Activated CD4-positive, alpha-beta T cell treated with anti-CD3 and anti-CD28 coated beads, Interleukin-2, Interleukin-4, amounts not matched to agents 100 ng/mL and 50 ng/mL, durations not matched to agents 16 hours and 8 hours (primary cell): Measurements from ENCODE around the gene GPRC5A.
"Not testable (repeated sequence)": the region's sequence is repeated elsewhere in the genome, so short reads cannot be mapped to it uniquely, and the experiment has no call there.

Experiments
- DNase-seq: peaks from one replicate; pipeline ENCODE4 v3.0.0-alpha.2; 2020; ENCODE audit warnings: low spot score

Gene GPRC5A

DNA sequence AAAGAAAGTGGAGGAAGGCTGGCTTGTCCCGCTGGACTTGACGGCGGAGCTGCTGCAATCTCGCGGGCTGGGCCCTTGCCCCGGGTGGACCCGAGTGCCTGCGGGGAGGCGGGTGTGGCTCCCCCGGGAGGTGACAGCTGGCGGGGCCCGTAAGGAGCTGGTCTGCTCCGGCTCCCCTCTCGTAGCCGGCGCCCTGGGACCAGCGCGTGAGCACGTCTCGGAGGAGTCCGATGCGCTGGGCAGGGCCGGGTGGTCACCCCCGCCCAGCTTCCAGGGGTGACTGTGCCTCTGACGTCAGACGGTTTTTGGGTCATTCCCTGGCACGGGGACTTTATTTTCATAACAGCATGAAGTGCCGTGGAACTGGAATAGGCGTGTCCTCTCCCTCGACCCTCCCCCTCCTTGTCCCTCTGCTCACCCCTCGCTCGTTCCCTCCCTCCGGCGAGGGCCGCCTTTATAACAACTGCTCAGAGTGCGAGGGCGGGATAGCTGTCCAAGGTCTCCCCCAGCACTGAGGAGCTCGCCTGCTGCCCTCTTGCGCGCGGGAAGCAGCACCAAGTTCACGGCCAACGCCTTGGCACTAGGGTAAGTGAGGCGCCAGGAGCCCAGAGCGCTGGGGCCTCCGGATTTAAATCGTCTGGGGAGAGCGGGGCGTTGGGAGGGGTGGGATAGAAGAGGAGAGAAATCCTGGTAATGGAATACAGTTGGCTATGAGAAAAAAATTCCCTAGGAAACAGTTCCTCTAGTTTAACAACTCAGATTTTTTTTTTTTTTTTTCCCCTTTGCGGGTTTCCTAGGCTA is at the start of gene GPRC5A:
TSS of gene GPRC5A (plus strand) at position 483 of the 801 bp plus-strand sequence. CDS start 16,688 bp downstream, outside the sequence.
- DNase-seq: peak; percentile 27

DNA sequence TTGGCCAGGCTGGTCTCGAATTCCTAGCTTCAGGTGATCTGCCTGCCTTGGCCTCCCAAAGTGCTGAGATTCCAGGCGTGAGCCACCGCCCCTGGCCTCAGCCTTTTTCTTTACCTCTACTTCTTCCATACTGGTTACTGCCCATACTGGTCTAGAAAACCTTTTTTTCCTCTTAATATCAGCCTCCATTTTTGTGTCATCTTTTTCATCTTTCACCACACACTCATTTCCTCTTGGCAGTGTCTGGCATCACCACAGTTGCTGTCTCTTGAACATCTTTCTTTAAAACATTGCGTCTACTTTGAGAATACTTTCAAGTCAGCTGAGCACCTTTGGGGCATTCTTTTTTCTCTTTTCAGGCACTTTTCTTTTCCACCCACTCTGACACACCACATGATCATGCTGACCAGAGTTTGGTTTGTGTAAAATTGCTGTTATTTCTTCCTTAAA is 45.5 kb upstream of the GPRC5A start:
- DNase-seq: no peak

DNA sequence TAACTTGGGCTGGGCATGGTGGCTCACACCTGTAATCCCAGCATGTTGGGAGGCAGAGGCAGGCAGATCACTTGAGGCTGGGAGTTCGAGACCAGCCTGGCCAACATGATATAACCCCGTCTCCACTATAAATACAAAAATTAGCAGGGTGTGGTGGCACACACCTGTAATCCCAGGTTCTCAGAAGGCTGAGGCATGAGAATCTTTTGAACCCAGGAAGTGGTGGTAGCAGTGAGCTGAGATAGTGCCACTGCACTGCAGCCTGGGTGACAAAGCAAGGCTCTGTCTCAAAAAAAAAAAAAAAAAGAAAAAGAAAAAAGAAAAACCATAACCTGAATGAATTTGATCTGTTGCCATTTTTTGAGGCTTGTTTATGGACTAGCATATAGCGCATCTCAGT is 44.6 kb upstream of the GPRC5A start:
- not testable (repeated sequence) for DNase-seq

DNA sequence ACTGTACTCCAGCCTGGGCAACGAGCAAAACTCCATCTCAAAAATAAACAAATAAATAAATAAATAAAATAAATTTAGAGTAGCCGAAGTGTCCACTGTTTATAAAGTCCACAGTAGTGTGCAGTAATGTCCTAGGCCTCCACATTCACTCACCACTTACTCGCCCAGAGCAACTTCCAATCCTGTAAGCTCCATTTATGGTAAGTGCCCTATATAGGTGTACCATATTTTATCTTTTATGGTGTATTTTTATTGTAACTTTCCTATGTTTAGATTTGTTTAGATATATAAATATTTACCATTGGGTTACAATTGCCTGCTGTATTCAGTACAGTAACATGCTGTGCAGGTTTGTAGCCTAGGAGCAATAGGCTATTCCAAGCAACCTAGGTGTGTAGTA is 37.9 kb upstream of the GPRC5A start:
- no peak for DNase-seq

- no peak for DNase-seq
These were observed 31.7 kb upstream of the GPRC5A start for GRCh38 chr12:12859690-12860089.

DNA sequence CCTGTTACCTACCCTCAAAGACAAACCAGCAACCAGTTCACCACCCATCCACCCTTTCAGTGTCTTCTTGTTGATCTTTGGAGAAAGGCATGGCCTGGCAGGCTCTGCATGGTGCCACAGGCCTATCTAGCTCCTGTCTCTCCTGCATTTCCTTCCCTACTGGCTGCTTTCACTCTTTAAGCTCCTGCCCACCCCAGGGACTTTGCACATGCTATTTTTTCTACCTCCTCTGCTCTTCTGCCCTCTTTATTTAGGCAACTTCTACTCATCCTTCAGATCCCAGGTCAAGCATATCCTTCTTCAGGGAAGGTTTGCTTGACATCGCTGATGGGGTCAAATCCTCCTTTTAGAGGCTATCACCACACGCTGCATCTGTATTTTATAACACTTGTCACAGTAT is 27.1 kb upstream of the GPRC5A start:
- no peak for DNase-seq

DNA sequence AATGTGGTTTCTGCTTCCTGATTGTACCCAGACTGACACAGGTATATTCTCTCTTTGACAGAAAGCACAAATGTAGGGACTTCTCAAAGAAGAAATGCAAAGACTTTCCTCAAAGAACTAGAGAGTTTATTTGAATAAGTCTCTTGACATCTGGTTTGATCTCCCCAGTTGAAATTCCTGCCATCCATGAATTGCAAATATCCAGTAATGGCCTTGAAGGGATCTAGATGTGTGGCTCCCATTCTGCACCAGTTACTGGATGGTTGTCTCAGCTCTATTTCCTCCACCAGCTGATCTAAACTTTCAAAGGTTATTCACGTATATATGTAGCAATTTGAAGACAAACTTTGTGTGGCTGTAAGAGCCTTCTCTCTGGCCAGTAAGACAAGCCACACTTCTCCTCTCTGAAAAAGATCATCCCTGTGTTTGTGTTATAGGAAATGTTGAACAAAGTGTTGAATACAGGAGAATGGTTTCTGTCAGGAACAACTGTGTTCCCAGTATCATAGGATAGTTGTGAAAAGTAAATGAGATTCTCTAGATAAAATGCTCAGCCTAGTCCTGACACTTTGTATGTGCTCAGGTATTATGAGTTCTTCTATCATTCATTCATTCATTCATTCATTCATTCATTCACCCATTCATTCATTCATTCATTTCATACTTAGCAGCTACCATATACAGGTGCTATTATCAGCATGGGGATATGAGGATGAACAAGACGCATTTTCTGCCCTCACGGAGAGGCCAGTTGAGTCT is 22.7 kb upstream of the GPRC5A start:
- DNase-seq: no peak

- DNase-seq: no peak
These were observed 20.9 kb upstream of the GPRC5A start for GRCh38 chr12:12870465-12870864.

- DNase-seq: no peak
These were observed 19.7 kb upstream of the GPRC5A start for GRCh38 chr12:12871587-12872138.

- no peak for DNase-seq
These were observed 19.0 kb upstream of the GPRC5A start for GRCh38 chr12:12872139-12872933.

DNA sequence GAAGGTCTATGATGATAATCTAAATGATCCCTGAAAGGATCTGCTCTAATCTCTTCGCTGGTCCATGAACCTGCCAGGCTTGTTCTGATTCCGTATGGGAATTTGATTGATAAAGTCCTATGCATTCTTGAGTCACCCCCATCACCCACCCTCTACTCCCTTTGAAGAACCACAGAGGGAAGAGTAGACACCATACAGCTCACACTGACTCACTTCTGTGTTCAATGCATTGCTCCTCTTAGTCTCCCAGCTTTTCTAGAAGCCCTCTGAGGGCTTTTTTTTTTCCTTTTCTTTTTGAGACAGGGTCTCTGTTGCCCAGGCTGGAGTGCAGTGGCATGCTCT is 18.5 kb upstream of the GPRC5A start:
- DNase-seq: no peak

GRCh38 chr12:12874029-12874428 is 17.3 kb upstream of the GPRC5A start:
- no peak for DNase-seq

DNA sequence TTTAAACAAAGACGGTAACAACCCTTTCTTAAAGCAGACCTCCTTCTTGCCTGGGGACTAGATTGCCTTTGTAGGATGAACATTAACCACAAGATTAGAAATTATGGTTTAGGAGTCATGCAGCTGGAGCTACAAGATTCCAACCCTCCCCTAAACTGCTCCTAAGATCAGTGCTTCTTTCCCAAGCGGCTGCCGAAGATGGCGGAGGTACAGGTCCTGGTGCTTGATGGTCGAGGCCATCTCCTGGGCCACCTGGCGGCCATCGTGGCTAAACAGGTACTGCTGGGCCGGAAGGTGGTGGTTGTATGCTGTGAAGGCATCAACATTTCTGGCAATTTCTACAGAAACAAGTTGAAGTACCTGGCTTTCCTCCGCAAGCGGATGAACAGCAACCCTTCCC is 16.1 kb upstream of the GPRC5A start:
- not testable (repeated sequence) for DNase-seq

DNA sequence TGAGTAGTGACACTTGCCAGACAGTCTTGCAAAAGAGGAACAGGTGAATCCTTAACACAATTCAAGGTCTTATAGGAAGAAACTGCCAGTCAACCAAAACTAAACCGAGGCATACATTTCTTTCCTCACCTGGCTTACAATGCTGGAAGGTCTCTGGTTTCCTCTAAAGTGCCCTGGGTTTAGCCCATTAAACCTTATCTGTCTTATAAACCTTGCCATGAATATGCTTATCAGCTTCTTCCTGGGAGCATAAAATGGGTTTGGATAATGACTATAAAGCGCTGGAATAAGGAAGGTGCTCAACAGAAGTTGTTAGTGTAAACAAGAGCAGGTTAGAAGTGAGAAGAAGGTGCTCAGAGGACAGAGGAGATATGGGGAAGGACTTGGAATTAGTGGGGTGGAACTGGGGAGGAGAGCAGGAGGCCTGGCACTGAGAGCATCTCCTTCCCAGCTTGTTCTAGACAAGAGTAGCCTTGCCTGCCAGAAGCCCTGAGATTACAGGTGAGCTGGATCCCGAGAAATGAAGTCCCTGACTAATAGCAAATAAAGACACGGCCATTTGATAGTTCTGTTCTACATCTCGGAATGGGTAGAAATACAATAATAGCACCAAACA is 14.1 kb upstream of the GPRC5A start:
- DNase-seq: no peak

- DNase-seq: no peak
These were observed 13.4 kb upstream of the GPRC5A start for GRCh38 chr12:12877781-12878455.

- no peak for DNase-seq
These were observed 10.8 kb upstream of the GPRC5A start for GRCh38 chr12:12880537-12880936.

GRCh38 chr12:12881151-12881909 is 10.0 kb upstream of the GPRC5A start:
- DNase-seq: no peak

DNA sequence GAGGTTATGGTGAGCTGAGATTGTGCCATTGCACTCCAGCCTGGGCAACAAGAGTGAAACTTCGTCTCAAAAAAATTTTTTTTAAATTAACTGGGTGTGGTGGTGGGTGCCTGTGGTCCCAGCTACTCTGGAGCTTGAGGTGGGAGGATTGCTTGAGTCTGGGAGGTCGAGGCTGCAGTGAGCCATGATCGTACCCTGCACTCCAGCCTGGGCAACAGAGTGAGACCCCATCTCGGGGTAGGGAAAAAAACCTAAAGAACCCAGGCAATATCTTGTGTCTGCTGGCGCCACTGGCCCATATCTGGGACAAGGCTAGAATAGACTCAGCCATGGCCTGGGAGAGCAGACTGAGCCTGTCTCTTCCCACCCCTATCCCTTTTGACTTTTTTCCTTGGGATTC is 9.1 kb upstream of the GPRC5A start:
- DNase-seq: no peak

- DNase-seq: no peak
These were observed 7.9 kb upstream of the GPRC5A start for GRCh38 chr12:12883369-12884001.
